ENCODE measurements around the gene SDR39U1.
"Not testable (repeated sequence)": the region's sequence is repeated elsewhere in the genome, so short reads cannot be mapped to it uniquely, and the experiment has no call there.

The SDR39U1 gene

GRCh38 chr14:24442240-24443052, at the start of gene SDR39U1:
TSS of gene SDR39U1 (minus strand) at chr14:24442776. CDS start at chr14:24442769, 7 bp downstream.
- no peaks in the 10 kb centered on the region for H3K9me3 Mint-ChIP-seq
- DNase-seq (ENCODE audit: low spot score in 2 of 2) (peak; percentile 85 to 96), ATAC-seq (replicated peaks; ENCODE audit: extremely low read depth, poor library complexity, severe bottlenecking) (peak; percentile 92)
- H3K4me1 Mint-ChIP-seq, result peaks cover 35% of the 10 kb centered on the region
- H3K4me3 Mint-ChIP-seq, result peak within 1 kb of the TSS; percentile 90
- no peaks in the 10 kb centered on the region for H3K27me3 Mint-ChIP-seq
- peak within 1 kb of the TSS; percentile 96 for H3K27ac Mint-ChIP-seq (ENCODE audit: low read depth)
- peaks cover 27% of the 10 kb centered on the region for H3K36me3 Mint-ChIP-seq (ENCODE audit: insufficient read depth)

- not testable (repeated sequence) for H3K27ac Mint-ChIP-seq (ENCODE audit: low read depth); H3K4me3 Mint-ChIP-seq; H3K4me1 Mint-ChIP-seq; DNase-seq (ENCODE audit: low spot score in 2 of 2); H3K9me3 Mint-ChIP-seq; ATAC-seq (replicated peaks; ENCODE audit: extremely low read depth, poor library complexity, severe bottlenecking); H3K36me3 Mint-ChIP-seq (ENCODE audit: insufficient read depth)
- H3K27me3 Mint-ChIP-seq, result peaks cover 24% of the 10 kb centered on the region
Observed at GRCh38 chr14:24491586-24492408, 49.2 kb upstream of the SDR39U1 start.

GRCh38 chr14:24483604-24484252, 41.2 kb upstream of the SDR39U1 start:
- no peaks in the 10 kb centered on the region for H3K36me3 Mint-ChIP-seq (ENCODE audit: insufficient read depth)
- H3K27me3 Mint-ChIP-seq, result no peaks in the 10 kb centered on the region
- no peak overlapping the region for H3K4me3 Mint-ChIP-seq
- peaks cover 20% of the 10 kb centered on the region for H3K4me1 Mint-ChIP-seq
- ATAC-seq (replicated peaks; ENCODE audit: extremely low read depth, poor library complexity, severe bottlenecking) (no peak), DNase-seq (ENCODE audit: low spot score in 2 of 2) (no peak)
- no peaks in the 10 kb centered on the region for H3K9me3 Mint-ChIP-seq
- no peak overlapping the region for H3K27ac Mint-ChIP-seq (ENCODE audit: low read depth)

GRCh38 chr14:24482699-24483303, 40.2 kb upstream of the SDR39U1 start:
- not testable (repeated sequence) for H3K36me3 Mint-ChIP-seq (ENCODE audit: insufficient read depth); H3K4me3 Mint-ChIP-seq; DNase-seq (ENCODE audit: low spot score in 2 of 2); H3K27me3 Mint-ChIP-seq; H3K9me3 Mint-ChIP-seq; H3K27ac Mint-ChIP-seq (ENCODE audit: low read depth); ATAC-seq (replicated peaks; ENCODE audit: extremely low read depth, poor library complexity, severe bottlenecking)
- H3K4me1 Mint-ChIP-seq, result peaks cover 20% of the 10 kb centered on the region

GRCh38 chr14:24481622-24482324, 39.2 kb upstream of the SDR39U1 start:
- H3K27ac Mint-ChIP-seq (ENCODE audit: low read depth), result peak overlapping the region; percentile 60
- ATAC-seq (replicated peaks; ENCODE audit: extremely low read depth, poor library complexity, severe bottlenecking), result no peak

GRCh38 chr14:24479999-24480398, 37.4 kb upstream of the SDR39U1 start:
- not testable (repeated sequence) for ATAC-seq (replicated peaks; ENCODE audit: extremely low read depth, poor library complexity, severe bottlenecking); DNase-seq (ENCODE audit: low spot score in 2 of 2); H3K9me3 Mint-ChIP-seq; H3K27me3 Mint-ChIP-seq; H3K36me3 Mint-ChIP-seq (ENCODE audit: insufficient read depth); H3K4me3 Mint-ChIP-seq; H3K27ac Mint-ChIP-seq (ENCODE audit: low read depth)
- peaks cover 20% of the 10 kb centered on the region for H3K4me1 Mint-ChIP-seq

More at GRCh38 chr14:24481622-24482324, 39.2 kb upstream of the SDR39U1 start:
- Mint-ChIP-seq H3K9me3 (no peaks in the 10 kb centered on the region), H3K36me3 (ENCODE audit: insufficient read depth) (peaks cover under 1% of the 10 kb centered on the region), H3K27me3 (no peaks in the 10 kb centered on the region), H3K4me3 (peak overlapping the region; percentile 33), H3K4me1 (peaks cover 20% of the 10 kb centered on the region)
- DNase-seq (ENCODE audit: low spot score in 2 of 2), result peak in 1 of 2 donors; percentile 17

- ATAC-seq (replicated peaks; ENCODE audit: extremely low read depth, poor library complexity, severe bottlenecking) (no peak), DNase-seq (ENCODE audit: low spot score in 2 of 2) (no peak)
- no peak overlapping the region for H3K4me3 Mint-ChIP-seq
- H3K4me1 Mint-ChIP-seq, result no peaks in the 10 kb centered on the region
- H3K27ac Mint-ChIP-seq (ENCODE audit: low read depth), result no peak overlapping the region
- no peaks in the 10 kb centered on the region for H3K9me3 Mint-ChIP-seq
- H3K36me3 Mint-ChIP-seq (ENCODE audit: insufficient read depth), result peaks cover 2% of the 10 kb centered on the region
- no peaks in the 10 kb centered on the region for H3K27me3 Mint-ChIP-seq
Observed at GRCh38 chr14:24475261-24475660, 32.7 kb upstream of the SDR39U1 start.

GRCh38 chr14:24473211-24473610, 30.6 kb upstream of the SDR39U1 start:
- Mint-ChIP-seq H3K27ac (ENCODE audit: low read depth) (no peak overlapping the region), H3K27me3 (no peaks in the 10 kb centered on the region), H3K36me3 (ENCODE audit: insufficient read depth) (peaks cover 2% of the 10 kb centered on the region), H3K4me3 (no peak overlapping the region), H3K9me3 (no peaks in the 10 kb centered on the region), H3K4me1 (no peaks in the 10 kb centered on the region)
- no peak for ATAC-seq (replicated peaks; ENCODE audit: extremely low read depth, poor library complexity, severe bottlenecking)
- DNase-seq (ENCODE audit: low spot score in 2 of 2), result no peak

- H3K27me3 Mint-ChIP-seq; H3K4me3 Mint-ChIP-seq; ATAC-seq (replicated peaks; ENCODE audit: extremely low read depth, poor library complexity, severe bottlenecking); DNase-seq (ENCODE audit: low spot score in 2 of 2); H3K36me3 Mint-ChIP-seq (ENCODE audit: insufficient read depth); H3K4me1 Mint-ChIP-seq; H3K9me3 Mint-ChIP-seq; H3K27ac Mint-ChIP-seq (ENCODE audit: low read depth): not testable (repeated sequence)
Observed at GRCh38 chr14:24470450-24470849, 27.9 kb upstream of the SDR39U1 start.

- Mint-ChIP-seq H3K27ac (ENCODE audit: low read depth) (no peak overlapping the region), H3K36me3 (ENCODE audit: insufficient read depth) (no peaks in the 10 kb centered on the region), H3K27me3 (peaks cover 10% of the 10 kb centered on the region), H3K4me1 (peaks cover 17% of the 10 kb centered on the region), H3K4me3 (no peak overlapping the region), H3K9me3 (no peaks in the 10 kb centered on the region)
- DNase-seq (ENCODE audit: low spot score in 2 of 2) (no peak), ATAC-seq (replicated peaks; ENCODE audit: extremely low read depth, poor library complexity, severe bottlenecking) (no peak)
Observed at GRCh38 chr14:24465805-24466204, 23.2 kb upstream of the SDR39U1 start.

- Mint-ChIP-seq H3K27ac (ENCODE audit: low read depth) (no peak overlapping the region), H3K9me3 (no peaks in the 10 kb centered on the region), H3K36me3 (ENCODE audit: insufficient read depth) (no peaks in the 10 kb centered on the region), H3K4me1 (peaks cover 17% of the 10 kb centered on the region), H3K27me3 (peaks cover 10% of the 10 kb centered on the region), H3K4me3 (no peak overlapping the region)
- no peak for DNase-seq (ENCODE audit: low spot score in 2 of 2)
- ATAC-seq (replicated peaks; ENCODE audit: extremely low read depth, poor library complexity, severe bottlenecking), result no peak
Observed at GRCh38 chr14:24465368-24465767, 22.8 kb upstream of the SDR39U1 start.

All from central memory CD8-positive, alpha-beta T cell (primary cell).